G401.6 (cell line): ENCODE measurements around the gene MAP7.

Source experiments
- FAIRE-seq: peaks from 2 replicates; lab custom pipeline; 2012; peaks lifted over from hg19 to GRCh38; lab: Jason Lieb, UNC

Gene MAP7

GRCh38 chr6:136563386-136564152 is 13.3 kb upstream of the MAP7 start:
- FAIRE-seq: no peak

GRCh38 chr6:136562211-136562610 is 12.0 kb upstream of the MAP7 start:
- FAIRE-seq: no peak

- no peak for FAIRE-seq
Measured at GRCh38 chr6:136553166-136553787, 3.1 kb upstream of the MAP7 start.

- FAIRE-seq: no peak
Measured at GRCh38 chr6:136552054-136552453, 1.8 kb upstream of the MAP7 start.

GRCh38 chr6:136551103-136551502 is 881 bp upstream of the MAP7 start:
- FAIRE-seq: no peak

GRCh38 chr6:136550045-136550329 is 235 bp downstream of the MAP7 start:
- no peak for FAIRE-seq

GRCh38 chr6:136549300-136550044 is 750 bp downstream of the MAP7 start:
- FAIRE-seq: no peak

- no peak for FAIRE-seq
Measured at GRCh38 chr6:136548582-136549299, 1.5 kb downstream of the MAP7 start.

- FAIRE-seq: no peak
Measured at GRCh38 chr6:136547871-136548270, 2.4 kb downstream of the MAP7 start.

GRCh38 chr6:136547336-136547735 is 2.9 kb downstream of the MAP7 start:
- FAIRE-seq: no peak

- no peak for FAIRE-seq
Measured at GRCh38 chr6:136546331-136546730, 3.9 kb downstream of the MAP7 start.

GRCh38 chr6:136544326-136544725 is 5.9 kb downstream of the MAP7 start:
- FAIRE-seq: no peak

- no peak for FAIRE-seq
Measured at GRCh38 chr6:136541395-136541794, 8.8 kb downstream of the MAP7 start.

- no peak for FAIRE-seq
Measured at GRCh38 chr6:136539967-136540652, 10.1 kb downstream of the MAP7 start.

- FAIRE-seq: no peak
Measured at GRCh38 chr6:136538836-136539235, 11.4 kb downstream of the MAP7 start.

GRCh38 chr6:136535880-136536650 is 14.2 kb downstream of the MAP7 start:
- no peak for FAIRE-seq

GRCh38 chr6:136535017-136535765 is 15.0 kb downstream of the MAP7 start:
- no peak for FAIRE-seq

- no peak for FAIRE-seq
Measured at GRCh38 chr6:136534268-136534667, 16.0 kb downstream of the MAP7 start.

GRCh38 chr6:136533487-136533886 is 16.7 kb downstream of the MAP7 start:
- FAIRE-seq: no peak

- no peak for FAIRE-seq
Measured at GRCh38 chr6:136532030-136532429, 18.2 kb downstream of the MAP7 start.

- no peak for FAIRE-seq
Measured at GRCh38 chr6:136529710-136530109, 20.5 kb downstream of the MAP7 start.
